HepG2 (cell line): ENCODE data around the gene GTF2E1. TPM values are rescaled to one million over a fixed set of nuclear protein-coding genes. Genes with fewer than 3 reads are reported as not detected.

ENCODE experiments used
- ATAC-seq: fragments of 200-7000 bp; cut with Tn5 transposase; 3 replicates; pipeline ENCODE4 v1.9.1; 2020; ENCODE audit warnings: mild to moderate bottlenecking, moderate library complexity
- BruUV-seq: library from RNA; stranded (reverse); fragments of 400-500 nt; replicated peaks from 2 replicates; lab custom pipeline; 2021; lab: Mats Ljungman, UMichigan
- CTCF ChIA-PET: fragments of 300-600 bp; formaldehyde crosslinking; extraction: SDS; loops from one replicate; lab custom pipeline; 2021; ENCODE audit warnings: low total read pairs, inconsistent platforms, low intra/inter-chr PET ratio; lab: Yijun Ruan, JAX
- POLR2A ChIA-PET: fragments of 350-600 bp; sonication (Branson Sonifier 250); formaldehyde crosslinking; loops from one replicate; lab custom pipeline; 2020; ENCODE audit warnings: antibody characterized with exemption, inconsistent platforms; lab: Yijun Ruan, JAX
- DNase-seq: peaks from one replicate; pipeline ENCODE4 v3.0.0-alpha.2; 2015; ENCODE audit warnings: low spot score
- FAIRE-seq: peaks from 3 replicates; lab custom pipeline; 2011; peaks lifted over from hg19 to GRCh38; lab: Jason Lieb, UNC
- H2AFZ ChIP-seq: one replicate; pipeline ENCODE4 v1.6.1; 2011; ENCODE audit warnings: low read length, inconsistent platforms
- H3K27ac ChIP-seq: fragments of 300-600 bp; 3 replicates; pipeline ENCODE4 v1.8.0; 2011; ENCODE audit warnings: mixed run types, mild to moderate bottlenecking, mixed read lengths, low read length, inconsistent platforms; ENCODE audit not compliant: insufficient read depth; ENCODE audit errors: extremely low read length
- H3K27me3 ChIP-seq, 2 experiments: fragments of 200-600 bp in 1 of 2; 2 replicates in 1 of 2; 3 replicates in 1 of 2; pipeline versions ENCODE4 v1.6.0 to v1.8.0; 2011; ENCODE audit warnings: low read length in 2 of 2, mild to moderate bottlenecking in 2 of 2, moderate library complexity in 2 of 2, inconsistent platforms in 1 of 2; ENCODE audit not compliant: insufficient read depth in 2 of 2, control insufficient read depth in 1 of 2
- H3K36me3 ChIP-seq, 2 experiments: fragments of 200-600 bp in 1 of 2; replicated peaks in 1 of 2; 2 replicates in 1 of 2; 3 replicates in 1 of 2; pipeline versions ENCODE4 v1.5.1 to v1.8.0; 2011; ENCODE audit warnings: low read length in 2 of 2, inconsistent platforms in 1 of 2; ENCODE audit not compliant: insufficient read depth in 2 of 2, control insufficient read depth in 1 of 2
- H3K4me1 ChIP-seq: 2 replicates; pipeline ENCODE4 v1.5.1; 2012; ENCODE audit warnings: low read length, inconsistent platforms; ENCODE audit not compliant: insufficient read depth
- H3K4me2 ChIP-seq: 2 replicates; pipeline ENCODE4 v1.6.0; 2011; ENCODE audit warnings: low read depth, low read length, inconsistent platforms
- H3K4me3 ChIP-seq, 3 experiments: fragments of 200-600 bp in 1 of 3; sonication (generic), shearing (Covaris generic) in 1 of 3; replicated peaks in 1 of 3; 2 replicates each; pipeline ENCODE4 v1.5.1; 2011 to 2016; ENCODE audit warnings: low read length in 3 of 3, inconsistent platforms in 2 of 3, low read depth in 2 of 3, mild to moderate bottlenecking in 2 of 3, control low read depth in 1 of 3, mixed read lengths in 1 of 3; ENCODE audit not compliant: insufficient read depth in 1 of 3
- H3K79me2 ChIP-seq: one replicate; pipeline ENCODE4 v1.6.1; 2011; ENCODE audit warnings: low read length, inconsistent platforms; ENCODE audit not compliant: insufficient read depth
- H3K9ac ChIP-seq: 2 replicates; pipeline ENCODE4 v1.6.0; 2011; ENCODE audit warnings: mild to moderate bottlenecking, low read depth, low read length, inconsistent platforms; ENCODE audit not compliant: insufficient read depth
- H3K9me3 ChIP-seq: 2 replicates; pipeline ENCODE4 v1.5.1; 2012; ENCODE audit warnings: mild to moderate bottlenecking, low read length
- H4K20me1 ChIP-seq: 2 replicates; pipeline ENCODE4 v1.6.0; 2011; ENCODE audit warnings: inconsistent platforms, mild to moderate bottlenecking, low read length, moderate library complexity; ENCODE audit not compliant: insufficient read depth
- CENPT ChIP-seq: sonication (generic); formaldehyde crosslinking; IDR thresholded peaks from 2 replicates; pipeline ENCODE4 v1.8.0; 2022; ENCODE audit warnings: low read depth, mild to moderate bottlenecking, moderate library complexity, missing genetic modification reagents
- CERS6 ChIP-seq: sonication (generic); formaldehyde crosslinking; IDR thresholded peaks from 2 replicates; pipeline ENCODE4 v1.5.0; 2020; ENCODE audit warnings: missing genetic modification reagents
- CHCHD3 ChIP-seq: sonication (generic); formaldehyde crosslinking; IDR thresholded peaks from 2 replicates; pipeline ENCODE4 v1.8.0; 2022; ENCODE audit warnings: mild to moderate bottlenecking, missing genetic modification reagents, moderate library complexity
- GTF3A ChIP-seq: sonication (generic); formaldehyde crosslinking; conservative IDR thresholded peaks from 2 replicates; pipeline ENCODE4 v1.4.0; 2020; ENCODE audit warnings: mild to moderate bottlenecking, missing genetic modification reagents
- HOXA3 ChIP-seq: sonication (generic); formaldehyde crosslinking; IDR thresholded peaks from 2 replicates; pipeline ENCODE4 v1.5.0; 2020; ENCODE audit warnings: missing genetic modification reagents
- MAFK ChIP-seq, 2 experiments: IDR thresholded peaks in 1 of 2; conservative IDR thresholded peaks in 1 of 2; 2 replicates each; pipeline ENCODE4 v1.6.1; 2011; ENCODE audit warnings: improper control_type of control experiment in 2 of 2, low read length in 2 of 2
- MATR3 ChIP-seq: sonication (generic); formaldehyde crosslinking; IDR thresholded peaks from 2 replicates; pipeline ENCODE4 v1.4.0; 2020; ENCODE audit warnings: missing genetic modification reagents
- NFAT5 ChIP-seq: sonication (generic); formaldehyde crosslinking; IDR thresholded peaks from 2 replicates; pipeline ENCODE4 v1.4.0; 2020; ENCODE audit warnings: missing genetic modification reagents
- PHF20 ChIP-seq: sonication (generic); formaldehyde crosslinking; IDR thresholded peaks from 2 replicates; pipeline ENCODE4 v1.5.0; 2020; ENCODE audit warnings: mild to moderate bottlenecking, missing genetic modification reagents
- SIX4 ChIP-seq: sonication (generic); formaldehyde crosslinking; IDR thresholded peaks from 2 replicates; pipeline ENCODE4 v1.4.0; 2020; ENCODE audit warnings: missing genetic modification reagents
- SMAD3 ChIP-seq: sonication (generic); formaldehyde crosslinking; IDR thresholded peaks from 2 replicates; pipeline ENCODE4 v1.4.0; 2020; ENCODE audit warnings: missing genetic modification reagents
- SOX6 ChIP-seq, 2 experiments: fragments of 450-650 bp in 1 of 2; sonication (generic) in 1 of 2; formaldehyde crosslinking in 1 of 2; IDR thresholded peaks; 2 replicates each; pipeline versions ENCODE4 v1.4.0 to v1.6.1; 2017 to 2020; ENCODE audit warnings: antibody characterized with exemption in 1 of 2, mild to moderate bottlenecking in 1 of 2, missing genetic modification reagents in 1 of 2
- XBP1 ChIP-seq: sonication (generic); formaldehyde crosslinking; IDR thresholded peaks from 2 replicates; pipeline ENCODE4 v1.5.0; 2020; ENCODE audit warnings: missing genetic modification reagents
- ZBTB3 ChIP-seq: sonication (generic); formaldehyde crosslinking; IDR thresholded peaks from 2 replicates; pipeline ENCODE4 v1.4.0; 2020; ENCODE audit warnings: low read depth, mild to moderate bottlenecking, moderate library complexity, missing genetic modification reagents, borderline replicate concordance
- ZNF235 ChIP-seq: sonication (generic); formaldehyde crosslinking; IDR thresholded peaks from 2 replicates; pipeline ENCODE4 v1.8.1; 2023; ENCODE audit warnings: mild to moderate bottlenecking, missing genetic modification reagents, borderline replicate concordance
- WGBS: methylation state at CpG from one replicate; pipeline ENCODE4 v1.1.6; 2017; ENCODE audit warnings: low lambda C conversion rate; 5-methylcytosine and 5-hydroxymethylcytosine counted together
- in situ Hi-C: cut with HindIII; loops from 2 replicates; pipeline ENCODE4 v1.10.0; 2017; ENCODE audit warnings: low pct_unique_long_range_greater_than_20kb; ENCODE audit not compliant: extremely low pct_ligation_motif_present
- intact Hi-C: fragments of 100-400 bp; cut with micrococcal nuclease; formaldehyde crosslinking; loops from one replicate; pipeline ENCODE4 v1.10.0; 2022; ENCODE audit not compliant: unreplicated experiment
- polyA plus RNA-seq, 8 experiments: library from polyadenylated mRNA; depleted of rRNA in 3 of 8; stranded (reverse) in 7 of 8; unstranded in 1 of 8; fragments of >200 nt; fragmentation: Illumina TruSeq in 4 of 8; extraction: Trizol in 4 of 8; gene quantifications; 2 replicates each; pipeline versions ENCODE4 v1.2.1 to v1.2.3, GENCODE V29; 2011 to 2016; ENCODE audit warnings: low read depth in 4 of 8, missing spikeins in 1 of 8, mixed read lengths in 1 of 8; ENCODE audit not compliant: insufficient read depth in 1 of 8
- total RNA-seq, 5 experiments: library from RNA; depleted of rRNA; stranded (reverse); fragments of >200 nt; fragmentation: Illumina TruSeq; extraction: Trizol; gene quantifications; 2 replicates each; pipeline ENCODE4 v1.2.3, GENCODE V29; 2016; ENCODE audit warnings: low read depth in 1 of 5
- TF ChIP-seq, protein P1 (sequence below): sonication (generic); formaldehyde crosslinking; IDR thresholded peaks from 2 replicates; pipeline ENCODE4 v1.5.1; 2020; ENCODE audit warnings: missing genetic modification reagents, mild to moderate bottlenecking, borderline replicate concordance

Gene GTF2E1
- total and polyA plus RNA-seq, 2 of the 13 experiments (the other 11 are each of a cell fraction or from before 2014, with no cell fraction given), result 7.7 to 21.5 TPM

GRCh38 chr3:120749843-120750242, 7.3 kb downstream of the GTF2E1 start:
- no peak overlapping the region for H2AFZ ChIP-seq
- DNase-seq (no peak), FAIRE-seq (no peak), ATAC-seq (no peak)
- intact Hi-C loops, result no loop called here
- H3K4me3 ChIP-seq, result no peak overlapping the region
- no peaks in the 10 kb centered on the region for H3K9me3 ChIP-seq
- BruUV-seq, result no TSS peak
- no peak for TF ChIP-seq CENPT
- TF ChIP-seq PHF20 (CRISPR knock-in tag), result no peak
- TF ChIP-seq ZBTB3 (CRISPR knock-in tag), result no peak
- TF ChIP-seq MATR3, result no peak
- TF ChIP-seq HOXA3 (CRISPR knock-in tag), result no peak
- TF ChIP-seq, protein P1, sequence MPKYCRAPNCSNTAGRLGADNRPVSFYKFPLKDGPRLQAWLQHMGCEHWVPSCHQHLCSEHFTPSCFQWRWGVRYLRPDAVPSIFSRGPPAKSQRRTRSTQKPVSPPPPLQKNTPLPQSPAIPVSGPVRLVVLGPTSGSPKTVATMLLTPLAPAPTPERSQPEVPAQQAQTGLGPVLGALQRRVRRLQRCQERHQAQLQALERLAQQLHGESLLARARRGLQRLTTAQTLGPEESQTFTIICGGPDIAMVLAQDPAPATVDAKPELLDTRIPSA (CRISPR knock-in tag), result no peak
- no peak for TF ChIP-seq ZNF235 (CRISPR knock-in tag)
- TF ChIP-seq CHCHD3, result no peak
- no peak for TF ChIP-seq SOX6 (IDR thresholded peaks at IDR 0.05)
- TF ChIP-seq SOX6 (CRISPR knock-in tag; IDR thresholded peaks at IDR 0.05), result no peak
- TF ChIP-seq NFAT5 (CRISPR knock-in tag), result no peak
- no peak for TF ChIP-seq MAFK (conservative IDR thresholded peaks at IDR 0.05 in 1 of 2, IDR thresholded peaks at IDR 0.05 in 1 of 2; ENCODE audit: low read length in 2 of 2)
- TF ChIP-seq XBP1, result no peak
- TF ChIP-seq GTF3A (CRISPR knock-in tag), result no peak
- TF ChIP-seq SIX4 (CRISPR knock-in tag), result no peak
- TF ChIP-seq SMAD3 (CRISPR knock-in tag), result no peak
- no peak for TF ChIP-seq CERS6 (CRISPR knock-in tag)
- ChIA-PET CTCF (no interaction called here), POLR2A (no interaction called here)
- H3K27ac ChIP-seq, result no peak overlapping the region
- H4K20me1 ChIP-seq, result no peaks in the 10 kb centered on the region
- H3K27me3 ChIP-seq, result no peaks in the 10 kb centered on the region
- in situ Hi-C loops, result no loop called here
- no peak overlapping the region for H3K4me2 ChIP-seq
- WGBS, result 94% methylated on average over 1 of the region's 1 CpG
- H3K4me1 ChIP-seq, result peaks cover 6% of the 10 kb centered on the region
- no peak overlapping the region for H3K9ac ChIP-seq
- peaks cover 17% of the 10 kb centered on the region for H3K79me2 ChIP-seq
- H3K36me3 ChIP-seq, result peaks cover 0 to 22% of the 10 kb centered on the region in 2 experiments; a peak in 2 of 5 replicates
